HFFc6 (cell line): Measurements from ENCODE around the gene SHC3. TPM values are rescaled to one million over a fixed set of nuclear protein-coding genes. Genes with fewer than 3 reads are reported as not detected.

Experiments used
- DNase-seq: peaks from one replicate; pipeline ENCODE4 v3.0.0-alpha.2; 2018
- H3K27ac Mint-ChIP-seq: 2 replicates; pipeline ENCODE4 v1.8.0; 2020; ENCODE audit warnings: mild to moderate bottlenecking, mixed read lengths
- H3K27me3 Mint-ChIP-seq: 2 replicates; pipeline ENCODE4 v1.8.0; 2021; ENCODE audit warnings: mild to moderate bottlenecking, moderate library complexity, mixed read lengths; ENCODE audit not compliant: insufficient read depth
- H3K36me3 Mint-ChIP-seq: 2 replicates; pipeline ENCODE4 v1.8.0; 2021; ENCODE audit warnings: low read depth, mixed read lengths
- H3K4me1 Mint-ChIP-seq: 2 replicates; pipeline ENCODE4 v1.8.0; 2020; ENCODE audit warnings: low read depth, mixed read lengths
- H3K4me3 Mint-ChIP-seq: 2 replicates; pipeline ENCODE4 v1.8.0; 2020; ENCODE audit warnings: mild to moderate bottlenecking, moderate library complexity, mixed read lengths
- H3K9me3 Mint-ChIP-seq: 2 replicates; pipeline ENCODE4 v1.8.0; 2020; ENCODE audit warnings: mild to moderate bottlenecking, mixed read lengths
- CTCF ChIP-seq: fragments of 200-600 bp; sonication (generic); IDR thresholded peaks from 2 replicates; pipeline ENCODE4 v1.5.0; 2021; ENCODE audit warnings: antibody characterized with exemption, mild to moderate bottlenecking
- total RNA-seq, 6 experiments: library from RNA; stranded (reverse); fragmentation: NEBNext Ultra II Directional; extraction: Animal tissue kit (Norgen Biotek cat#: 25700); gene quantifications; 2 replicates in 1 of 6; 3 replicates in 5 of 6; pipeline ENCODE4 v1.2.3, GENCODE V29; 2021

Gene SHC3
- total RNA-seq, 6 experiments from 2014 or later: 0.28 to 1.9 (median 0.42) TPM

- TF ChIP-seq CTCF: no peak
- Mint-ChIP-seq H3K4me1 (no peaks in the 10 kb centered on the region), H3K27me3 (peaks cover 14% of the 10 kb centered on the region), H3K36me3 (no peaks in the 10 kb centered on the region), H3K4me3 (no peak overlapping the region), H3K9me3 (no peaks in the 10 kb centered on the region), H3K27ac (no peak overlapping the region)
- DNase-seq: no peak
These were observed 44.9 kb upstream of the SHC3 start for GRCh38 chr9:89223396-89223977.

GRCh38 chr9:89219637-89220036 lies 41.0 kb upstream of the SHC3 start:
- peaks cover 25% of the 10 kb centered on the region for H3K27me3 Mint-ChIP-seq
- no peaks in the 10 kb centered on the region for H3K9me3 Mint-ChIP-seq
- no peak overlapping the region for H3K27ac Mint-ChIP-seq
- TF ChIP-seq CTCF: no peak
- H3K36me3 Mint-ChIP-seq: no peaks in the 10 kb centered on the region
- no peak overlapping the region for H3K4me3 Mint-ChIP-seq
- no peaks in the 10 kb centered on the region for H3K4me1 Mint-ChIP-seq
- no peak for DNase-seq

- peaks cover 24% of the 10 kb centered on the region for H3K27me3 Mint-ChIP-seq
- H3K4me1 Mint-ChIP-seq: no peaks in the 10 kb centered on the region
- H3K27ac Mint-ChIP-seq: no peak overlapping the region
- no peak for TF ChIP-seq CTCF
- H3K9me3 Mint-ChIP-seq: no peaks in the 10 kb centered on the region
- H3K4me3 Mint-ChIP-seq: no peak overlapping the region
- DNase-seq: no peak
- no peaks in the 10 kb centered on the region for H3K36me3 Mint-ChIP-seq
These were observed 39.7 kb upstream of the SHC3 start for GRCh38 chr9:89218040-89218928.

GRCh38 chr9:89215342-89215741 lies 36.7 kb upstream of the SHC3 start:
- DNase-seq: no peak
- Mint-ChIP-seq H3K4me3 (no peak overlapping the region), H3K27me3 (peaks cover 20% of the 10 kb centered on the region), H3K36me3 (no peaks in the 10 kb centered on the region), H3K9me3 (peaks cover 6% of the 10 kb centered on the region), H3K4me1 (no peaks in the 10 kb centered on the region), H3K27ac (no peak overlapping the region)
- no peak for TF ChIP-seq CTCF

GRCh38 chr9:89213396-89213880 lies 34.8 kb upstream of the SHC3 start:
- no peak for DNase-seq
- no peak overlapping the region for H3K27ac Mint-ChIP-seq

More at GRCh38 chr9:89213396-89213880, 34.8 kb upstream of the SHC3 start:
- TF ChIP-seq CTCF: no peak
- no peaks in the 10 kb centered on the region for H3K36me3 Mint-ChIP-seq
- H3K9me3 Mint-ChIP-seq: peaks cover 12% of the 10 kb centered on the region
- no peaks in the 10 kb centered on the region for H3K4me1 Mint-ChIP-seq
- H3K27me3 Mint-ChIP-seq: peaks cover 17% of the 10 kb centered on the region
- H3K4me3 Mint-ChIP-seq: no peak overlapping the region
